Ovary (tissue), 9 donors: ENCODE measurements around the gene CD74. TPM values are rescaled to one million over a fixed set of nuclear protein-coding genes. Genes with fewer than 3 reads are reported as not detected.

Experiments used
- DNase-seq, 5 donors: peaks; one replicate each; pipeline ENCODE4 v3.0.0-alpha.2; 2019 to 2020
- H3K27ac ChIP-seq, 2 donors: fragments of 200-600 bp; one replicate each; pipeline versions ENCODE4 v1.5.1 to v1.8.0; 2019 to 2022
- H3K27me3 ChIP-seq: fragments of 200-600 bp; one replicate; pipeline ENCODE4 v1.8.0; 2022
- H3K36me3 ChIP-seq: fragments of 200-600 bp; sonication (generic); one replicate; pipeline ENCODE4 v1.5.1; 2019
- H3K4me1 ChIP-seq: one replicate; pipeline ENCODE4 v1.8.1; 2013; ENCODE audit warnings: mild to moderate bottlenecking, moderate library complexity; ENCODE audit not compliant: insufficient read depth
- H3K4me3 ChIP-seq: fragments of 200-600 bp; sonication (generic); one replicate; pipeline ENCODE4 v1.5.1; 2017
- H3K9me3 ChIP-seq, 2 donors: fragments of 200-600 bp in 1 of 2; sonication (generic) in 1 of 2; one replicate each; pipeline versions ENCODE4 v1.5.1 to v1.8.1; 2013 to 2019; ENCODE audit warnings: mild to moderate bottlenecking in 1 of 2, moderate library complexity in 1 of 2
- EP300 ChIP-seq: sonication (generic); formaldehyde crosslinking; IDR thresholded peaks from one replicate; pipeline ENCODE4 v1.6.1; 2017; ENCODE audit warnings: antibody characterized with exemption
- POLR2A ChIP-seq: fragments of 450-650 bp; IDR thresholded peaks from one replicate; pipeline ENCODE4 v1.6.1; 2017; ENCODE audit warnings: antibody characterized with exemption, mild to moderate bottlenecking, moderate library complexity
- WGBS, 3 donors: extraction: QIAGEN DNeasy Blood & Tissue Kit in 1 of 3; methylation state at CpG; one replicate each; pipeline versions ENCODE4 v1.1.5 to v1.1.7; 2013 to 2017; 5-methylcytosine and 5-hydroxymethylcytosine counted together
- intact Hi-C, 4 donors: fragments of 100-400 bp; cut with DNase I; formaldehyde crosslinking; loops; one replicate each; pipeline versions ENCODE4 v1.11.0 to v1.15.1; 2022 to 2023
- polyA plus RNA-seq, 2 donors: library from polyadenylated mRNA; stranded (reverse); fragments of 200-250 nt in 1 of 2; fragments of 350-450 nt in 1 of 2; fragmentation: Illumina TruSeq in 1 of 2; extraction: RNeasy Lipid Tissue Mini Kit (QIAGEN cat#74804) in 1 of 2; gene quantifications; one replicate each; pipeline ENCODE4 v1.2.3, GENCODE V29; 2013 to 2014
- total RNA-seq, 7 donors: library from RNA; depleted of rRNA in 2 of 7; stranded (reverse); fragments of >200 nt in 2 of 7; fragmentation: NEBNext Ultra II Directional in 3 of 7; extraction: Animal tissue kit (Norgen Biotek cat#: 25700) in 3 of 7; gene quantifications; one replicate each; pipeline versions ENCODE4 v1.1.0 to v1.2.4, GENCODE V29; 2016 to 2023
- TF ChIP-seq, protein P1 (sequence below), 3 donors: fragments of 450-650 bp in 2 of 3; fragments of 200-600 bp in 1 of 3; IDR thresholded peaks; one replicate each; pipeline versions ENCODE4 v1.5.1 to v1.8.0; 2016 to 2022; ENCODE audit warnings: antibody characterized with exemption in 3 of 3, mild to moderate bottlenecking in 1 of 3
- donor health status: DM: no; HTN: no; CAD: no; lungs with moderate emphysema.
- donor health status: DM: no; HTN: no; CAD: no.
- donor health status: Bipolar disorder and iron deficiency.
- donor health status: DM: yes; HTN: yes; CAD: no.
- donor health status: DM: no; HTN: no; CAD: no.
- donor health status: DM: yes; HTN: yes; CAD: no.

CD74 gene
- total and polyA plus RNA-seq, 9 donors = 96.9 to 1,292 (median 384) TPM

DNA sequence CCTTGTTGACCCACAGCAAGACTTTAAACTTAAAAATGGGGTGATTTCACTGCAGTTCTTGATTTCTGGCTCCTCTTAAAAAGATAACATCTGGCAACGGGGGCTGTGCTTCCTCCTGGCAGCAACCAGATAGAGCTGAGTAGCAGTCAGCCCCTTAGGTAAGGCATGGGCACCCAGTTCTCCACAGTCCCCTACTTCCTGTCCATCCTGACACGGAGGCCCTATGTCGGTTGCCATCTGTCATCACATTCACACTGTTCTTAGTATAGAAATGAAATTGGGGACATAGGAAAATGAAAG is 11.7 kb downstream of the CD74 start:
- H3K27ac ChIP-seq = no peak overlapping the region
- intact Hi-C loops = no loop called here
- peaks cover 4% of the 10 kb centered on the region for H3K4me1 ChIP-seq

DNA sequence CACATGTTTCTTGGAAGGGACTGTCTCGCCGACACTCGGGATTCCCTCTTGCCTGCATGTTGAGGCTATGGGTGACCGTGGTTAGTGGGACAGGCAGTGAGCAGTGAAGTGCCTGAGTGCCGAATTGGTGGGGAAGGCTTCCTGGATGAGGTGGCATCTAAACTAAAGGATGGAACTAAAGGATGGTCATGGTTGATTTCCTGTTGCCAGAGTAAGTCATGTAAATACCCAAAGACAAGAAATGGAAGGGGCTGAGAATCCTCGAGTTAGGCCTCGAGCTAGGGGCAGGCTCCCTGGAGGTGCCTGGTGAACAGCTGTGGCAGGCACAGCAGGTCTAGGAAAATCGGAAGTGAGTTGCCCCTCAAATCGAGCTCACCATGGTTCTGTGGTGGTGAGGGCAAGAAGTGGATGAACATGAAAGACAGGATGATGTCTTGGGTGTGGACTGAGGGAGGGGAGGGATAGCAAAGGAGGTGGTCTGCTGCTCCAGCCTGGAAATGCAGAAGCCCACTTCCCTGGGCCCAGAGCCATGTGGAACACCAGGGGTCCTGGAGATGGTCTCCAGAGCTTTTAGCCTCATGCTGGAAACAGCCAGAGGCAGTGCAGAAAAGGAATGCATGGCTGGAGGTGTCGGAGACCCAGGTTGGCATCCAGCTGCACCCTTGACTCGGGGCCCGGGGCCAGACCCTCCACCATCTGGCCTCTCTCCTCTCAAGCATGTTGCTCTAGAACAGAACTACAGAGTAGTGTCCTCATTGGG is 12.2 kb downstream of the CD74 start:
- no peak overlapping the region for H3K4me3 ChIP-seq
- H3K27me3 ChIP-seq = no peaks in the 10 kb centered on the region
- intact Hi-C loops = no loop called here
- no peak for DNase-seq
- TF ChIP-seq, protein P1, sequence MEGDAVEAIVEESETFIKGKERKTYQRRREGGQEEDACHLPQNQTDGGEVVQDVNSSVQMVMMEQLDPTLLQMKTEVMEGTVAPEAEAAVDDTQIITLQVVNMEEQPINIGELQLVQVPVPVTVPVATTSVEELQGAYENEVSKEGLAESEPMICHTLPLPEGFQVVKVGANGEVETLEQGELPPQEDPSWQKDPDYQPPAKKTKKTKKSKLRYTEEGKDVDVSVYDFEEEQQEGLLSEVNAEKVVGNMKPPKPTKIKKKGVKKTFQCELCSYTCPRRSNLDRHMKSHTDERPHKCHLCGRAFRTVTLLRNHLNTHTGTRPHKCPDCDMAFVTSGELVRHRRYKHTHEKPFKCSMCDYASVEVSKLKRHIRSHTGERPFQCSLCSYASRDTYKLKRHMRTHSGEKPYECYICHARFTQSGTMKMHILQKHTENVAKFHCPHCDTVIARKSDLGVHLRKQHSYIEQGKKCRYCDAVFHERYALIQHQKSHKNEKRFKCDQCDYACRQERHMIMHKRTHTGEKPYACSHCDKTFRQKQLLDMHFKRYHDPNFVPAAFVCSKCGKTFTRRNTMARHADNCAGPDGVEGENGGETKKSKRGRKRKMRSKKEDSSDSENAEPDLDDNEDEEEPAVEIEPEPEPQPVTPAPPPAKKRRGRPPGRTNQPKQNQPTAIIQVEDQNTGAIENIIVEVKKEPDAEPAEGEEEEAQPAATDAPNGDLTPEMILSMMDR (IDR thresholded peaks at IDR 0.05) = no peak
- no peak for TF ChIP-seq EP300
- TF ChIP-seq POLR2A = no peak
- H3K4me1 ChIP-seq = peaks cover 4% of the 10 kb centered on the region
- H3K27ac ChIP-seq = no peak overlapping the region
- H3K9me3 ChIP-seq = no peaks in the 10 kb centered on the region
- 89 to 92% (median 91%) methylated on average over 12 of the region's 12 CpGs for WGBS, 3 donors
- H3K36me3 ChIP-seq = no peaks in the 10 kb centered on the region

More for the DNA sequence above, 11.7 kb downstream of the CD74 start:
- WGBS, 3 donors = 61 to 72% (median 62%) methylated on average over 3 of the region's 3 CpGs
- no peaks in the 10 kb centered on the region for H3K9me3 ChIP-seq
- TF ChIP-seq POLR2A = no peak
- TF ChIP-seq EP300 = no peak
- TF ChIP-seq, protein P1 (IDR thresholded peaks at IDR 0.05) = no peak
- no peak overlapping the region for H3K4me3 ChIP-seq
- H3K27me3 ChIP-seq = no peaks in the 10 kb centered on the region
- no peaks in the 10 kb centered on the region for H3K36me3 ChIP-seq
- DNase-seq = no peak

DNA sequence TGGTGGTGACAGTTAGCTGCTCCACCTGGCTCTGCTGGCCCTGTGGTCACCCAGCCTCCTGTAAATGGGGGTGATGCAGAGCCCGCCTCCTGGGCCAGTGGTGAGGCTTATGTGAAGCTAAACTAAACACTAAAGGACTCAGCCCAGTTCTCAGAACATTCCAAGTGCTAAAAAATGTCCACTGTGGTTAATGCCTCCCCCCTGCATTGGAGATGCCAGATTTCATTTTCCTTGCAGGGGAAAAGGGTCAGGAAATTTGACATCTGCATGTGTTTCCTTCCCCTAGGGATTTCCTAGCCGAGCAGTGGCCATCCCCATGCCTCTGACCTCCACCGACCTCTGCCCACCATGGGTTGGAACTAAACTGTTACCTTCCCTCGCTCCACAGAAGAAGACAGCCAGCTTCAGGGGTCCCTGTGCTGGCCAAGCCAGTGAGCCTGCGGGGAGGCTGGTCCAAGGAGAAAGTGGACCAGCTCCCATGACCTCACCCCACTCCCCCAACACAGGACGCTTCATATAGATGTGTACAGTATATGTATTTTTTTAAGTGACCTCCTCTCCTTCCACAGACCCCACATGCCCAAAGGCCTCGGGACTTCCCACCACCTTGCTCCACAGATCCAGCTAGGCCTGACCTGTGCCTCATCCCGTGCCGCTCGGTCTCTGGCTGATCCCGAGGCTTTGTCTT is 13.0 kb downstream of the CD74 start:
- DNase-seq = no peak
- no peaks in the 10 kb centered on the region for H3K27me3 ChIP-seq
- no peaks in the 10 kb centered on the region for H3K9me3 ChIP-seq
- no peak for TF ChIP-seq EP300
- TF ChIP-seq, protein P1 (IDR thresholded peaks at IDR 0.05) = no peak
- no peak for TF ChIP-seq POLR2A
- intact Hi-C loops = no loop called here
- no peak overlapping the region for H3K27ac ChIP-seq
- H3K4me3 ChIP-seq = no peak overlapping the region
- H3K4me1 ChIP-seq = peaks cover 4% of the 10 kb centered on the region
- H3K36me3 ChIP-seq = no peaks in the 10 kb centered on the region
- WGBS, 3 donors = 84 to 86% (median 85%) methylated on average over 11 of the region's 11 CpGs

DNA sequence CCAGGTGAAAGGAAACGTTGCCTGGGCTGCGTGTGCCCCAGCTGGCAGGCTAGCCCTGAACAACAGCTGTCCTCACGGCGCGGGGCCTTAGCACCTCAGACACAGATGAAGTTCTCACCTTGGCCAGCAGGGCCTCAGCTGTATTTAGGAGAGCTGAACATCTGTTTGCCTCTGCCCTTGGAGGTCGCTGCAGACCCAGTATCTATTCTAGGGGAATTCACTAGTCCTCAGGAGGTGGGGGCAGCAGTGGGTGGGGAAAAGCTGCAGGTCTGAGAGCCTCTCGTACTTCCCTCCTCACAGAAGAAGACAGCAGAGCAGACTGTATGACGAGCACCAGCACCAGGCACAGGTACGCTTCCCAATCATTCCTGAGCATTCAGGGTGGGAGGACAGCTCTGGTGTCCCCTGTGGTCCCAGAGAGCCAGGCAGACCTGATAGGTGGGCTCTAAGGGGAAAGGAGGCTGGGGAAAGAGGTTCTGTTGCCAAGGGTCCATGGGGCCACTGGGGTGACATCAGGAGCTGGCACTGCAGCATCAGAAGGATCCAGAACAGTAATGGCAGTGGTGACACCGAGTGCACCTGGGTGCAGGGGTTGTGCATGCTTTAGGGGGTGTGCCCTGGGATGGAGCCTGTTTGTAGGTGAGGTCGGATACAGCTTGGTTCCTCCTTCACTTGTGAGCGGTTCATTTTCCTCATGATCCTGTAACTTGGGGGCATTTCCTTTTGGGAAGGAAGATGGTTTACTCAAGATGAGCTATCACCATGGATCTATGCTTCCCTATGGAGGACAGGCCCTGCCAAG is 13.8 kb downstream of the CD74 start:
- no peak for DNase-seq
- Histone ChIP-seq H3K36me3 (no peaks in the 10 kb centered on the region), H3K4me1 (peaks cover 1% of the 10 kb centered on the region), H3K4me3 (no peak overlapping the region), H3K27me3 (no peaks in the 10 kb centered on the region), H3K9me3 (no peaks in the 10 kb centered on the region), H3K27ac (no peak overlapping the region)
- TF ChIP-seq POLR2A (no peak), EP300 (no peak)
- TF ChIP-seq, protein P1 (IDR thresholded peaks at IDR 0.05) = no peak
- intact Hi-C loops = no loop called here
- WGBS, 3 donors = 72 to 76% (median 76%) methylated on average over 11 to 12 of the region's 12 CpGs
